Measurements from ENCODE around the gene PCK2.

The PCK2 gene

GRCh38 chr14:24106672-24107271 lies 12.7 kb downstream of the PCK2 start:
- no peak for DNase-seq (ENCODE audit: low read depth)
- no peak overlapping the region for H3K4me3 ChIP-seq (ENCODE audit: low read depth, low read length)
- no peak for TF ChIP-seq CTCF (IDR thresholded peaks at IDR 0.05; ENCODE audit: low read depth, low read length)
- TF ChIP-seq MAX (IDR thresholded peaks at IDR 0.05; ENCODE audit: low read depth, low read length) = no peak
- TF ChIP-seq MYC (IDR thresholded peaks at IDR 0.05; ENCODE audit: low read depth, low read length) = no peak
- TF ChIP-seq POLR2A (IDR thresholded peaks at IDR 0.05; ENCODE audit: extremely low read depth, insufficient read length) = no peak

DNA sequence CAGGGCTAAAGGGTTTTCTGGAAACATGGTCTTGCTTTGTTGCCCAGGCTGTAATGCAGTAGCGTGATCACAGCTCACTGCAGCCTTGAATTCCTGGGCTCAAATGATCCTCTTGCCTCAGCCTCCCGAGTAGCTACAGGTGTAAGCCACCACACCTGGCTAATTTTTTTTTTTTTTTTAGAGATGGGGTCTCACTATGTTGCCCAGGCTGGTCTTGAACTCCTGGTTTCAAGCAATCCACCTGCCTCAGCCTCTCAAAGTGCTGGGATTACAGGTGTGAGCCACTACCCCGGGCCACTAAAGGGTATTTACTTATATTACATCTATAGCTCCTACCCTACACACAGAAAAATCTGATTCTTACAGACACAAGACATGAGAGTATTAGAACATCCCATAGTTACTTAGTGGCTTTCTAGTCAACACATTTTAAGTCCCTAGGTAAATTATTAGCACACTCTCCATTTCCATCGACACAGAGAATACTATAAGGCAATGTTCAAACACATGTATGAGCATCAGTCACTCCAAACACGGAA lies 14.3 kb downstream of the PCK2 start:
- TF ChIP-seq CTCF (IDR thresholded peaks at IDR 0.05; ENCODE audit: low read depth, low read length) (no peak), MAX (IDR thresholded peaks at IDR 0.05; ENCODE audit: low read depth, low read length) (no peak), POLR2A (IDR thresholded peaks at IDR 0.05; ENCODE audit: extremely low read depth, insufficient read length) (no peak), MYC (IDR thresholded peaks at IDR 0.05; ENCODE audit: low read depth, low read length) (no peak)
- no peak for DNase-seq (ENCODE audit: low read depth)
- H3K4me3 ChIP-seq (ENCODE audit: low read depth, low read length) = no peak overlapping the region

DNA sequence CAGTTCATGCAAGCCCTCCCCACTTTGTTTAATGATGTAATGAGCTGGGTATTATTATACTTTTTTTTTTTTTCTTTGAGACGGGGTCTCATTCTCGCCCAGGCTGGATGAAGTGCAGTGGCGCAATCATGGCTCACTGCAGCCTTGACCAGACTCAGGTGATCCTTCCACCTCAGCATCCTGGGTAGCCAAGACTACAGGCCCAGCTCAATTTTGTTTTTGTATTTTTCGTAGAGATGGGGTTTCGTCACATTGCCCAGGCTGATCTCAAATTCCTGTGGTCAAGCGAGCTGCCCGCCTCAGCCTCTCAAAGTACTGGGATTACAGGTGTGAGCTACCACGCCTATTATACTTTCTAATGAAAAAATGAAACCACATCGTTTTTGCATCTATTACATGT lies 15.9 kb downstream of the PCK2 start:
- DNase-seq (ENCODE audit: low read depth) = no peak
- no peak overlapping the region for H3K4me3 ChIP-seq (ENCODE audit: low read depth, low read length)
- TF ChIP-seq MAX (IDR thresholded peaks at IDR 0.05; ENCODE audit: low read depth, low read length) (no peak), CTCF (IDR thresholded peaks at IDR 0.05; ENCODE audit: low read depth, low read length) (no peak), MYC (IDR thresholded peaks at IDR 0.05; ENCODE audit: low read depth, low read length) (no peak), POLR2A (IDR thresholded peaks at IDR 0.05; ENCODE audit: extremely low read depth, insufficient read length) (no peak)

GRCh38 chr14:24110523-24110922 lies 16.4 kb downstream of the PCK2 start:
- DNase-seq (ENCODE audit: low read depth) = no peak
- TF ChIP-seq CTCF (IDR thresholded peaks at IDR 0.05; ENCODE audit: low read depth, low read length) = no peak
- no peak for TF ChIP-seq POLR2A (IDR thresholded peaks at IDR 0.05; ENCODE audit: extremely low read depth, insufficient read length)
- TF ChIP-seq MAX (IDR thresholded peaks at IDR 0.05; ENCODE audit: low read depth, low read length) = no peak
- TF ChIP-seq MYC (IDR thresholded peaks at IDR 0.05; ENCODE audit: low read depth, low read length) = no peak

GRCh38 chr14:24113379-24113800 lies 19.3 kb downstream of the PCK2 start:
- peak overlapping the region; percentile 87 for H3K4me3 ChIP-seq (ENCODE audit: low read depth, low read length)
- no peak for TF ChIP-seq POLR2A (IDR thresholded peaks at IDR 0.05; ENCODE audit: extremely low read depth, insufficient read length)
- TF ChIP-seq MYC (IDR thresholded peaks at IDR 0.05; ENCODE audit: low read depth, low read length) = no peak
- no peak for TF ChIP-seq CTCF (IDR thresholded peaks at IDR 0.05; ENCODE audit: low read depth, low read length)
- no peak for TF ChIP-seq MAX (IDR thresholded peaks at IDR 0.05; ENCODE audit: low read depth, low read length)
- no peak for DNase-seq (ENCODE audit: low read depth)

More at GRCh38 chr14:24110523-24110922, 16.4 kb downstream of the PCK2 start:
- H3K4me3 ChIP-seq (ENCODE audit: low read depth, low read length) = no peak overlapping the region
